ENCODE data around the gene BTN1A1.
"Not testable (repeated sequence)": the region's sequence is repeated elsewhere in the genome, so short reads cannot be mapped to it uniquely, and the experiment has no call there.

Gene BTN1A1

GRCh38 chr6:26537846-26538571, 37.9 kb downstream of the BTN1A1 start, which contains the start of gene HMGN4:
Gene HMGN4 (plus strand): TSS chr6:26538366. CDS start chr6:26545207, 6,841 bp downstream.
- DNase-seq, result peak; percentile 6

GRCh38 chr6:26538572-26538902, 38.4 kb downstream of the BTN1A1 start:
- no peak for DNase-seq

GRCh38 chr6:26539071-26539615, 39.0 kb downstream of the BTN1A1 start:
- DNase-seq, result no peak

DNA sequence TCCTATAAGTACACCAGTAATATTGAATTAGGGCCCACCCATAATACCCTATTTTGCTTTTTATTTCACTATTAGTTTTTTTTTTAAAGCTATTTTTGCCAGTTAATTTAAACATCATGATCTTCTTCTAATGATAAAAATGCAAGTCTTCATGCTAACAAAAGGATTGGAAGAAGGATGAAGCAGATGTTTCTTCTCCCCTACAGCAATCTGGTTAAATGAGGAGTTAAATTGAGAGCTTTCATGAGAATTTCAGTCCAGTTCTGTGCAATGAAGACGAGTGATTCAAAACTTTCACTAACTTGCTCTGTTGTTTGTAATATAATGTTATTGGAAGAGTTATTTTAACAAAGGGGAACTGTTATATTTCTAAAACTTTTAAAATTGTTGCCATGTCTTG, 41.5 kb downstream of the BTN1A1 start:
- DNase-seq, result no peak

DNA sequence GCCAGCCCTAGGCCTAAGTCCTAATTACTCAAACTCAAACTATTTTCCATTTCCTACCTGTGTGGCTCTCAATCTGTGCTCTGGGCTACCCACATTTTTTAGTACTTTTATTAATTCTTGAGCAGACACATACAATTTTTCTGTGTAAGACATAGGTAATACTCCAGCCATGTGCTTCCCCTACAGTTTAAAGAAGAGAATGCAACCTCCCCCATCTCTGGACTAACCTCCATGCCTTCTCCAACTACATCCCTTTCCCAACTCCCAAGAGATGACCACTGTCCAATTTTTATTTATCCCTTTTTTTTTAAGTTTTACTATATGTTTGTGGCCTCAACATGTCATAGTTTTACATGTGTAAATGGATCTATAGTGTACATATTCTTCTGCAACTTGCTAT, 43.9 kb downstream of the BTN1A1 start:
- no peak for DNase-seq

DNA sequence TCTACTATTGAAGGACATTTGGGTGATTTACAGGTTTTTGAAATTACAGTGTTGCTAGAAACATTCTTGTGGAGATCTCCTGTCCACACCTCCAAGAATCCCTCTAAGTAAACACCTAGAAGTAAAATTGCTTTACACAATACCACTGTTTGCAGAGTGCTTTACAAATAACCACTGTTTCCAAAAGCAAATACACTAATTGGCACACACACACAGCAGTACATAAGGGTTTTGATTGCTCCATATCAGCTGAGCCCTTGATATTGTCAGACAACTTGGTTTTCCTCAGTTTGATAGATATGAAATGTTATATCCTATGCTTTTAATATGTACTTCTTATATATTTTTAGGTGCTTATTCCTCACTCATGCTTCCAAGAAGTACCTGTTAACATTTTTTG, 44.4 kb downstream of the BTN1A1 start:
- no peak for DNase-seq

DNA sequence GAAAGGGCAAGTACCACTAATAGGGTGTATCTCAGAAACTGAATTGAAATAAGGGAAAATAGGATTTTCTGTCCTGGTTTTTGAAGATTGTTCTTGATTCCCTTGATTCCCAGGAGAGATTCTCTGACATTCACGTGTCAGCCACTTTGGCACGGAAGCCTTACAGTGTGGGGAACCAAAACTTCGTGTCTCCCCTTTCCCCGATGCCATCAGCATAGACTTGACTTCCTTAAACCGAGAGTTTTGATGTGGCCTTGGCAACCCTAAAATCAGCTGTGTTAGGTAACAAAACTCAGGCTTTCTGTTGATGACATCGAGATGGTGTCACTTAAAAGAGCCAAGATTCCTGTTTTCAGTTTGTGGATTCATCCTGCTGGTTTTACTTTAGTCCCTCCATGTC, 45.5 kb downstream of the BTN1A1 start:
- no peak for DNase-seq

- not testable (repeated sequence) for DNase-seq
These were observed 47.3 kb downstream of the BTN1A1 start for GRCh38 chr6:26547363-26547762.

DNA sequence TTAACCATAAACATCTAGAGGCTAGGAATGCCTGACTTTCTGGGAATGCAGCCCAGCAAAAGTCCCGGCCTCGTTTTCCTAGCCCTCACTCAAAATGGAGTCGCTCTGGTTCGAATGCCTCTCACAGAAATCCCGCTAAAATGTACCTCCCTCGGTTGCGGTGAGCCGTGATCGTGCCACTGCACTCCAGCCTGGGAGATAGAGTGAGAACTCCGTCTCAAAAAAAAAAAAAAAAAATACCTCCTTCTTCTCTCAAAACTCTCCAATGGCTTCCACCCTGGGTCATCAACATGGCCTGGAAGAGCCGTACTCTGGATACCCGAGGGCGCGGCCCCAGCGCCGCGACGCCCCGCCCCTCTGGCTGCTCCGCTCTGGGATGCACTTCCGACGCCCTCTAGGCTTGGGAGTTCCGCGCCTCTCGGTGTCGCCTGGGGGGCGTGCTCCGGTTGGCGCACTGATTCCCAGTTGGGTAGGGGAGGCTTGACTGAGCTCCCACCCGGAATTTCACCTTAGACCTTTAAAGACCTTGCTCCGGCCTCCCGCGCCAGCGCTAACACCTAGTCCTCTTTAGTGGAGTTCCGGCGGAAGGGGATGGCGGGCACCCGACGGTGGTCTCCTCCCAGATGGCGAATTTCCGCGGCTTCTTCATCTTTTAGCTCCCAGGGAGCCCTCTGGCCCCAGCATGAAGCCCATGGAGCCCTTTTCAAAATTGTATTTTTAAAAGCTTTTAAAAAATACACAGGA, 50.3 kb downstream of the BTN1A1 start:
- no peak for DNase-seq

- DNase-seq, result no peak
These were observed 52.1 kb downstream of the BTN1A1 start for GRCh38 chr6:26552205-26552604.

DNA sequence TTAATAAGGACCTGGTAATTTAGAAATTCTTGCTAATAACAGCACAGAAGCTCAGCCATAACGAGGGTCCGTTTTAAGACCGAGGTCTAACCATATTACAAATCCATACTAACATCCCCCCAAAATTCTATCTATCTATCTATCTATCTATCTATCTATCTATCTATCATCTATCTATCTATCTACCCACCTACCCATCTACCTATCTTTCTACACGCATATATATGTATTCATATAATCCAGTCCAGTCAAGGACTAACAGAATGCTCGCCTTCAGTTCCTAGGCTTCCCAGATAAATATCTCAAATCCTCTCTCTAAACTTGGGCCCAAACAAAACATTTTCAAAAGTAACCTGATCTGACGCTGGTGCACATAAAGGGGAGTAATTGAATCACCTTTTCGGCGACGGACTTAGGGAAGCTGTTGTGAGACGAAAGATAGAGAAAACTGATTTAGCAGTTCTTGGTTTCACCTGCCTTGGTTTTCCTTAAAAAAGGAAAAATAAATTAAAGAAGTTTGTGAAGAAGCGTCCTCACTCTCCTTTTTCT, 52.6 kb downstream of the BTN1A1 start:
- DNase-seq, result no peak

DNA sequence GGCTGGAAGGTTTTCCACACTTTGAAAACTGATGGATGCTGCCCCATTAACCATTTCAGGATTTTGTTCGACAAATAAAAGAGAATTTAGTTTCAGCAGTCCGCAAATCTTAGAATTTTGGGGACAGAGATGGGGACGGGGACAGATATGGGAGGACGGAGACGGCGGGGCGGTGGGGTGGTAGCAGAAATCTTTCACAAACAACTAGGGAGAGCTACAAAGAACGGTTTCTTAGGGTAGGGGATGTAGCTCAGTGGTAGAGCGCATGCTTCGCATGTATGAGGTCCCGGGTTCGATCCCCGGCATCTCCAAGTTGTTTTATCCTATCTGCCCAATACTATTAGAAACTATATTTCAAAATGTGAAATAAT, 53.1 kb downstream of the BTN1A1 start:
- peak; percentile 4 for DNase-seq

GRCh38 chr6:26553635-26554446, 53.7 kb downstream of the BTN1A1 start:
- peak; percentile 6 for DNase-seq

DNA sequence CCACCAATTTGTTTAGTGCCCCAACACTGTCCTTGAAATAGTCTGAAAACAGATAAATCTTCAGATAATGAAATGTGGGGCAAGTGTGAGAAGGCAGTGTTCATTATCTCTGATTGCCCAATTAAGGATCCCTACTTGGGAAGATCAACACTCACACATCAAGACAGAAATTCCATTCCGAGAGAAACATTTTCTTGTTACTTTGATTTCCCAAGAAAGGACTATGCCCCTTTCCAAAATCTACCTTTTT, 54.3 kb downstream of the BTN1A1 start:
- DNase-seq, result no peak

DNA sequence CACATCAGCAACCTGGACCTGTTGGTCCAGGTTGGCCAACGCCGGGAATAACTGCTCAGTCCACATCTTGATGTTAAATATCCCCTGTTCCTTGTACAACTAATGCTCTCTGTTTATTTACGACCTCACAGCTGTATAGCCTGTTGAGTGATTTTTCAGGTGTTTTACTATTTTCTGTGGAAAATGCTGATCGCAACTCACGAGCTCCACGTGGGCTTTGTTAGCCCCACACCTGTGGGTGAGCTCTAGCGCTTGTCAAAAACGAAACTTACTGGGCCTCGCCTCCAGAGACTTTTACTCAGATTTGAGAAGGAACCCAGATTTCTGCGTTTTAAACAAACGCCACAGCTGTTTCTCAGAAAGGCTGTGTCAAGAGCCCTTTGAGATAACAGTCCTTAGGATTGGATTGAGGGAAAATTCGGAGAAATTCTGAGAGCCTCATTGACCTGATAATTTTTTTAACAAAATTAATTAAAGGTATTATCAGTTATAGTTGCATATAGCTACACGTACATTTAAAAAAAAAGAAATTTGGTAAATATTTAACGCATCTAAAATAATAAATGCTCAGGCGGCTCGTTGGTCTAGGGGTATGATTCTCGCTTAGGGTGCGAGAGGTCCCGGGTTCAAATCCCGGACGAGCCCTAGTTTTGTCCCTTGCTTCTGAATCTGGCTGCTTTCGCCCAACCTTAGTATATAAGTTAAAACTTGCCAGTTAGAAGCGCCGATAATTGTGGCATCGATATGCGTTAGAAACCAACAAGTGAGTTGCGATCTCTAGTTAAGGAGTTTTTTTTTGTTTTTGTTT, 54.8 kb downstream of the BTN1A1 start:
- DNase-seq, result no peak

DNA sequence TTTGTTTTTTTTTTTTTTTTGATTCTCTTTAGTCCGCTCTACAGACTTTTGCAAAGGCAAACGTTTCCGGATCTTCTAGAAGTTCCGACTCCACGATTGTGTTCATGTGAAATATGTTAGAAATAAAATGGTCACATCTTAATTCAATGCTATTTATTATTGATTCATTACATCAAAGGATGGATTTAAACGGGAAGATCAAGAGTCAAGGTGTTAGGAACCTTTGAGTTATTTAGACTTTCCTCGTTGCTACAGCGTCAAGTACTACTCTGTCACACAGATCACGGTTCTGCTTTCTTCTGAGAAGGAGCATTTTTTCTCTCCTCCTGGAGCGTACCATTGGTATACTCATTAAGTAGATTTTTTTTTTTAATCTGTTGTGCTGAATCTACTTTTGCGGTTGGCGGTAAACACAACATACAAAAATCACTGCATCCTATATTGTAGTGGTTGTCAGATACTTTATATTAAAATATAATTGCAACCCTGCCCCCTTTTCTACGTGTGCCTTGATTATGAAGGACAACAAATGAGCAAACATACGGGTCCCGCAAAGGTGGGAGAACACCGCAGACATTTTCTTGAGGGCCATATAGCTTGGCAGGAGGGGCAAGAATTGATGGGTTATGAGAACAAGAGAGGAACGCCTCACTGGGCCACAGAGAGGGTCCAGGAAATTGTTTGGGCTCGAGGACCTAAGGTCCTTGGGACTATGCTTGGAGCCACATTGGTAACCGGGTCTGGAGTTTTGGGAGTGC, 55.6 kb downstream of the BTN1A1 start:
- DNase-seq, result no peak

- no peak for DNase-seq
These were observed 56.4 kb downstream of the BTN1A1 start for GRCh38 chr6:26556263-26557070.
